HG03108 (cell line): ENCODE measurements around the gene ANO9.
"Not testable (repeated sequence)": the region's sequence is repeated elsewhere in the genome, so short reads cannot be mapped to it uniquely, and the experiment has no call there.

ENCODE experiments used
- ATAC-seq: cut with Tn5 transposase; IDR thresholded peaks from one replicate; pipeline ENCODE4 v1.9.1; 2021; ENCODE audit warnings: moderate library complexity; ENCODE audit not compliant: unreplicated experiment

Gene ANO9

GRCh38 chr11:437228-437870 is 4.5 kb downstream of the ANO9 start:
- no peak for ATAC-seq

- ATAC-seq = not testable (repeated sequence)
Observed at GRCh38 chr11:434999-435740, 6.6 kb downstream of the ANO9 start.

- ATAC-seq = no peak
Observed at GRCh38 chr11:434496-434895, 7.3 kb downstream of the ANO9 start.

- no peak for ATAC-seq
Observed at GRCh38 chr11:433641-434040, 8.2 kb downstream of the ANO9 start.

GRCh38 chr11:433111-433510 is 8.7 kb downstream of the ANO9 start:
- no peak for ATAC-seq

- no peak for ATAC-seq
Observed at GRCh38 chr11:432501-433100, 9.2 kb downstream of the ANO9 start.

- ATAC-seq = no peak
Observed at GRCh38 chr11:431921-432320, 9.9 kb downstream of the ANO9 start.

- no peak for ATAC-seq
Observed at GRCh38 chr11:429931-430456, 11.8 kb downstream of the ANO9 start.

- no peak for ATAC-seq
Observed at GRCh38 chr11:429391-429790, 12.4 kb downstream of the ANO9 start.

GRCh38 chr11:428295-428694 is 13.5 kb downstream of the ANO9 start:
- ATAC-seq = no peak

- ATAC-seq = no peak
Observed at GRCh38 chr11:426851-427250, 15.0 kb downstream of the ANO9 start.

GRCh38 chr11:425301-425700 is 16.5 kb downstream of the ANO9 start:
- ATAC-seq = no peak

GRCh38 chr11:424766-425165 is 17.0 kb downstream of the ANO9 start:
- not testable (repeated sequence) for ATAC-seq

GRCh38 chr11:424232-424631 is 17.6 kb downstream of the ANO9 start:
- ATAC-seq = no peak

- ATAC-seq = no peak
Observed at GRCh38 chr11:422249-422656, 19.6 kb downstream of the ANO9 start.

- ATAC-seq = no peak
Observed at GRCh38 chr11:420911-421321, 20.9 kb downstream of the ANO9 start.

GRCh38 chr11:420054-420910 is 21.5 kb downstream of the ANO9 start:
- no peak for ATAC-seq

- no peak for ATAC-seq
Observed at GRCh38 chr11:419248-420005, 22.4 kb downstream of the ANO9 start.

GRCh38 chr11:418343-419247 is 23.2 kb downstream of the ANO9 start:
- ATAC-seq = no peak
